Measurements from ENCODE around the gene COG5.

COG5 gene

GRCh38 chr7:107196834-107197610 lies 366.7 kb downstream of the COG5 start:
- H3K4me3 ChIP-seq (ENCODE audit: low read depth, low read length): no peak overlapping the region
- H2AFZ ChIP-seq: no peak overlapping the region
- TF ChIP-seq CTCF (IDR thresholded peaks at IDR 0.05): no peak
- no peak overlapping the region for H3K9ac ChIP-seq
- H3K9me3 ChIP-seq (ENCODE audit: control insufficient read depth, low read length): no peaks in the 10 kb centered on the region
- H3K27ac ChIP-seq: no peak overlapping the region
- no peaks in the 10 kb centered on the region for H3K79me2 ChIP-seq
- no peaks in the 10 kb centered on the region for H3K36me3 ChIP-seq (ENCODE audit: control insufficient read depth, insufficient read depth, low read length)
- no peaks in the 10 kb centered on the region for H3K4me1 ChIP-seq
- no peak overlapping the region for H3K4me2 ChIP-seq (ENCODE audit: low read length)
- H3K27me3 ChIP-seq (ENCODE audit: control insufficient read depth, insufficient read depth, low read length): no peaks in the 10 kb centered on the region

GRCh38 chr7:107194052-107194451 lies 369.7 kb downstream of the COG5 start:
- no peak overlapping the region for H3K4me2 ChIP-seq (ENCODE audit: low read length)
- H3K4me3 ChIP-seq (ENCODE audit: low read depth, low read length): no peak overlapping the region
- no peaks in the 10 kb centered on the region for H3K79me2 ChIP-seq
- no peaks in the 10 kb centered on the region for H3K27me3 ChIP-seq (ENCODE audit: control insufficient read depth, insufficient read depth, low read length)
- no peak overlapping the region for H3K27ac ChIP-seq
- H2AFZ ChIP-seq: no peak overlapping the region
- no peaks in the 10 kb centered on the region for H3K36me3 ChIP-seq (ENCODE audit: control insufficient read depth, insufficient read depth, low read length)
- no peak for TF ChIP-seq CTCF (IDR thresholded peaks at IDR 0.05)
- no peaks in the 10 kb centered on the region for H3K4me1 ChIP-seq
- no peaks in the 10 kb centered on the region for H3K9me3 ChIP-seq (ENCODE audit: control insufficient read depth, low read length)
- H3K9ac ChIP-seq: no peak overlapping the region

- TF ChIP-seq CTCF (IDR thresholded peaks at IDR 0.05): no peak
- H3K4me3 ChIP-seq (ENCODE audit: low read depth, low read length): no peak overlapping the region
- no peaks in the 10 kb centered on the region for H3K27me3 ChIP-seq (ENCODE audit: control insufficient read depth, insufficient read depth, low read length)
- no peak overlapping the region for H3K27ac ChIP-seq
- no peak overlapping the region for H2AFZ ChIP-seq
- H3K36me3 ChIP-seq (ENCODE audit: control insufficient read depth, insufficient read depth, low read length): no peaks in the 10 kb centered on the region
- no peak overlapping the region for H3K4me2 ChIP-seq (ENCODE audit: low read length)
- no peaks in the 10 kb centered on the region for H3K4me1 ChIP-seq
- no peak overlapping the region for H3K9ac ChIP-seq
- peaks cover 6% of the 10 kb centered on the region for H3K79me2 ChIP-seq
- H3K9me3 ChIP-seq (ENCODE audit: control insufficient read depth, low read length): no peaks in the 10 kb centered on the region
Measured at GRCh38 chr7:107190090-107190489, 373.6 kb downstream of the COG5 start.

- Histone ChIP-seq H3K4me1 (no peaks in the 10 kb centered on the region), H3K36me3 (ENCODE audit: control insufficient read depth, insufficient read depth, low read length) (no peaks in the 10 kb centered on the region), H3K79me2 (peaks cover 11% of the 10 kb centered on the region), H3K4me3 (ENCODE audit: low read depth, low read length) (no peak overlapping the region), H3K4me2 (ENCODE audit: low read length) (no peak overlapping the region), H2AFZ (no peak overlapping the region), H3K27ac (no peak overlapping the region), H3K9ac (no peak overlapping the region), H3K9me3 (ENCODE audit: control insufficient read depth, low read length) (no peaks in the 10 kb centered on the region), H3K27me3 (ENCODE audit: control insufficient read depth, insufficient read depth, low read length) (no peaks in the 10 kb centered on the region)
- TF ChIP-seq CTCF (IDR thresholded peaks at IDR 0.05): no peak
Measured at GRCh38 chr7:107187774-107188173, 375.9 kb downstream of the COG5 start.

- Histone ChIP-seq H3K9me3 (ENCODE audit: control insufficient read depth, low read length) (no peaks in the 10 kb centered on the region), H3K4me1 (no peaks in the 10 kb centered on the region), H3K36me3 (ENCODE audit: control insufficient read depth, insufficient read depth, low read length) (no peaks in the 10 kb centered on the region), H3K79me2 (peaks cover 11% of the 10 kb centered on the region), H3K27me3 (ENCODE audit: control insufficient read depth, insufficient read depth, low read length) (no peaks in the 10 kb centered on the region), H3K4me2 (ENCODE audit: low read length) (no peak overlapping the region), H3K4me3 (ENCODE audit: low read depth, low read length) (no peak overlapping the region), H3K9ac (no peak overlapping the region), H2AFZ (no peak overlapping the region), H3K27ac (no peak overlapping the region)
- TF ChIP-seq CTCF (IDR thresholded peaks at IDR 0.05): no peak
Measured at GRCh38 chr7:107186240-107186639, 377.5 kb downstream of the COG5 start.

Data from parathyroid adenoma (tissue), 2 donors.